GM13976 (cell line): ENCODE results near the gene ZNF626.

Experiments
- DNase-seq: peaks from one replicate; pipeline ENCODE4 v3.0.0; 2012; ENCODE audit warnings: low spot score
- in situ Hi-C: fragments of 300-500 bp; cut with MboI; formaldehyde crosslinking; loops from one replicate; pipeline ENCODE4 v1.12.0; 2022; ENCODE audit warnings: low sequenced_read_pairs, mixed read lengths, inconsistent platforms; ENCODE audit not compliant: unreplicated experiment
- TF ChIP-seq, protein P1 (sequence below): IDR thresholded peaks from 2 replicates; pipeline ENCODE4 v1.5.1; 2012; ENCODE audit warnings: borderline replicate concordance, mild to moderate bottlenecking; ENCODE audit not compliant: insufficient read depth; ENCODE audit errors: extremely low read depth, missing control alignments, control extremely low read depth

The ZNF626 gene

DNA sequence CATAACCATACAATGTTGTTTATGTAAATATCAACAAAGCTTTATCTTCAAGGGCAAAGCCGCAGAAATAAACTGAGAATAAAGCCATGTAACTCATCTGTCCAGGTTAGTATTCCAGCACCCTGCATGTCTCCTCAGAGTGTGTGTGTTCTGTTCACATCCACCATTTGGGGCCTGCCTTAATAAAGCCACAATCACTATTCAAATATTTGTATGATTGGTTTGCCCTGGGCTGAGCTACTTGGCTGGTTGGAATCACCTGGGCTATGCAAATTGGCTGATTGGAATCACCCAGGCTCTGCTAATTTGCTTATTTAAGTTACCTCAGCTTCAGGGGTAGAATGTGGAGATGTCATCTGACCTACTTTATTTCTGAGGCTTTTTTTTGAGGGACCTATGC, 53.4 kb downstream of the ZNF626 start:
- TF ChIP-seq, protein P1, sequence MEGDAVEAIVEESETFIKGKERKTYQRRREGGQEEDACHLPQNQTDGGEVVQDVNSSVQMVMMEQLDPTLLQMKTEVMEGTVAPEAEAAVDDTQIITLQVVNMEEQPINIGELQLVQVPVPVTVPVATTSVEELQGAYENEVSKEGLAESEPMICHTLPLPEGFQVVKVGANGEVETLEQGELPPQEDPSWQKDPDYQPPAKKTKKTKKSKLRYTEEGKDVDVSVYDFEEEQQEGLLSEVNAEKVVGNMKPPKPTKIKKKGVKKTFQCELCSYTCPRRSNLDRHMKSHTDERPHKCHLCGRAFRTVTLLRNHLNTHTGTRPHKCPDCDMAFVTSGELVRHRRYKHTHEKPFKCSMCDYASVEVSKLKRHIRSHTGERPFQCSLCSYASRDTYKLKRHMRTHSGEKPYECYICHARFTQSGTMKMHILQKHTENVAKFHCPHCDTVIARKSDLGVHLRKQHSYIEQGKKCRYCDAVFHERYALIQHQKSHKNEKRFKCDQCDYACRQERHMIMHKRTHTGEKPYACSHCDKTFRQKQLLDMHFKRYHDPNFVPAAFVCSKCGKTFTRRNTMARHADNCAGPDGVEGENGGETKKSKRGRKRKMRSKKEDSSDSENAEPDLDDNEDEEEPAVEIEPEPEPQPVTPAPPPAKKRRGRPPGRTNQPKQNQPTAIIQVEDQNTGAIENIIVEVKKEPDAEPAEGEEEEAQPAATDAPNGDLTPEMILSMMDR = no peak
- in situ Hi-C loops = no loop called here
- DNase-seq = no peak
